Endothelial cell (in vitro differentiated cells): ENCODE measurements around the gene PRPF19. TPM values are rescaled to one million over a fixed set of nuclear protein-coding genes. Genes with fewer than 3 reads are reported as not detected.

Source experiments
- DNase-seq: peaks from one replicate; pipeline ENCODE4 v3.0.0; 2021; ENCODE audit warnings: low spot score
- H3K27ac Mint-ChIP-seq: one replicate; pipeline ENCODE4 v1.8.0; 2021; ENCODE audit warnings: mixed read lengths, inconsistent platforms; ENCODE audit not compliant: unreplicated experiment
- H3K27me3 Mint-ChIP-seq: one replicate; pipeline ENCODE4 v1.8.0; 2021; ENCODE audit warnings: mild to moderate bottlenecking, moderate library complexity, mixed read lengths, inconsistent platforms; ENCODE audit not compliant: unreplicated experiment
- H3K36me3 Mint-ChIP-seq: one replicate; pipeline ENCODE4 v1.8.0; 2021; ENCODE audit warnings: mild to moderate bottlenecking, low read depth, mixed read lengths, inconsistent platforms; ENCODE audit not compliant: unreplicated experiment
- H3K4me1 Mint-ChIP-seq: one replicate; pipeline ENCODE4 v1.8.0; 2021; ENCODE audit warnings: mild to moderate bottlenecking, mixed read lengths, inconsistent platforms; ENCODE audit not compliant: unreplicated experiment
- H3K4me3 Mint-ChIP-seq: one replicate; pipeline ENCODE4 v1.8.0; 2021; ENCODE audit warnings: mild to moderate bottlenecking, mixed read lengths, inconsistent platforms; ENCODE audit not compliant: unreplicated experiment
- H3K9me3 Mint-ChIP-seq: one replicate; pipeline ENCODE4 v1.8.0; 2021; ENCODE audit warnings: mixed read lengths, inconsistent platforms; ENCODE audit not compliant: unreplicated experiment
- total RNA-seq: library from RNA; stranded (reverse); fragmentation: NEBNext Ultra II Directional; extraction: Animal tissue kit (Norgen Biotek cat#: 25700); gene quantifications from one replicate; pipeline ENCODE4 v1.2.1, GENCODE V29; 2021; ENCODE audit not compliant: unreplicated experiment
- TF ChIP-seq, protein P1 (sequence below): fragments of 200-600 bp; sonication (generic); IDR thresholded peaks from one replicate; pipeline ENCODE4 v1.5.0; 2021; ENCODE audit warnings: antibody characterized with exemption; ENCODE audit not compliant: unreplicated experiment

The PRPF19 gene
- total RNA-seq, 1 donor from 2014 or later: 163 TPM

- H3K36me3 Mint-ChIP-seq: peaks cover 35% of the 10 kb centered on the region
- H3K4me1 Mint-ChIP-seq: no peaks in the 10 kb centered on the region
- H3K27ac Mint-ChIP-seq: no peak overlapping the region
- H3K27me3 Mint-ChIP-seq: peaks cover 8% of the 10 kb centered on the region
- no peaks in the 10 kb centered on the region for H3K9me3 Mint-ChIP-seq
- no peak for DNase-seq
- H3K4me3 Mint-ChIP-seq: no peak overlapping the region
- TF ChIP-seq, protein P1, sequence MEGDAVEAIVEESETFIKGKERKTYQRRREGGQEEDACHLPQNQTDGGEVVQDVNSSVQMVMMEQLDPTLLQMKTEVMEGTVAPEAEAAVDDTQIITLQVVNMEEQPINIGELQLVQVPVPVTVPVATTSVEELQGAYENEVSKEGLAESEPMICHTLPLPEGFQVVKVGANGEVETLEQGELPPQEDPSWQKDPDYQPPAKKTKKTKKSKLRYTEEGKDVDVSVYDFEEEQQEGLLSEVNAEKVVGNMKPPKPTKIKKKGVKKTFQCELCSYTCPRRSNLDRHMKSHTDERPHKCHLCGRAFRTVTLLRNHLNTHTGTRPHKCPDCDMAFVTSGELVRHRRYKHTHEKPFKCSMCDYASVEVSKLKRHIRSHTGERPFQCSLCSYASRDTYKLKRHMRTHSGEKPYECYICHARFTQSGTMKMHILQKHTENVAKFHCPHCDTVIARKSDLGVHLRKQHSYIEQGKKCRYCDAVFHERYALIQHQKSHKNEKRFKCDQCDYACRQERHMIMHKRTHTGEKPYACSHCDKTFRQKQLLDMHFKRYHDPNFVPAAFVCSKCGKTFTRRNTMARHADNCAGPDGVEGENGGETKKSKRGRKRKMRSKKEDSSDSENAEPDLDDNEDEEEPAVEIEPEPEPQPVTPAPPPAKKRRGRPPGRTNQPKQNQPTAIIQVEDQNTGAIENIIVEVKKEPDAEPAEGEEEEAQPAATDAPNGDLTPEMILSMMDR: no peak
These were observed 25.5 kb upstream of the PRPF19 start for GRCh38 chr11:60931917-60932316.

GRCh38 chr11:60930394-60930793, 24.0 kb upstream of the PRPF19 start:
- no peak for DNase-seq
- peaks cover 37% of the 10 kb centered on the region for H3K36me3 Mint-ChIP-seq
- peaks cover 11% of the 10 kb centered on the region for H3K4me1 Mint-ChIP-seq
- no peaks in the 10 kb centered on the region for H3K9me3 Mint-ChIP-seq
- H3K27ac Mint-ChIP-seq: no peak overlapping the region
- no peak overlapping the region for H3K4me3 Mint-ChIP-seq
- H3K27me3 Mint-ChIP-seq: peaks cover 7% of the 10 kb centered on the region
- TF ChIP-seq, protein P1: no peak

GRCh38 chr11:60929764-60930163, 23.4 kb upstream of the PRPF19 start:
- H3K4me3 Mint-ChIP-seq: peak overlapping the region; percentile 62
- H3K27ac Mint-ChIP-seq: no peak overlapping the region
- DNase-seq: no peak
- peaks cover 6% of the 10 kb centered on the region for H3K27me3 Mint-ChIP-seq
- H3K4me1 Mint-ChIP-seq: peaks cover 14% of the 10 kb centered on the region
- peaks cover 36% of the 10 kb centered on the region for H3K36me3 Mint-ChIP-seq
- TF ChIP-seq, protein P1: no peak
- no peaks in the 10 kb centered on the region for H3K9me3 Mint-ChIP-seq

DNA sequence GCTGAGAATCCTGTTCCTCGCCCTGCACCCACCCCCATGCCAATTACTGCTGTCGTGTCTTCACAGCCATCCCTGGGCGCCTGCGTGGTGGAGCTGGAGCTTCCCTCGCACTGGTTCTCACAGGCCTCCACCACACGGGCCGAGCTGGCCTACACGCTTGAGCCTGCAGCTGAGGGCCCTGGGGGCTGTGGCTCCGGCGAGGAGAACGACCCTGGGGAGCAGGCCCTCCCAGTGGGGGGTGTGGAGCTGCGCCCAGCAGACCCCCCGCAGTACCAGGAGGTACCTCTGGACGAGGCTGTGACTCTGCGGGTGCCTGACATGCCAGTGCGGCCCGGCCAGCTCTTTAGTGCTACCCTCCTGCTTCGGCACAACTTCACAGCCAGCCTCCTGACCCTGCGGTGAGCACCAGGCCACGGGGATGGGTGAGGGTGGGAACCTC, 22.2 kb upstream of the PRPF19 start:
- Mint-ChIP-seq H3K27me3 (peaks cover 6% of the 10 kb centered on the region), H3K36me3 (peaks cover 32% of the 10 kb centered on the region), H3K4me1 (peaks cover 14% of the 10 kb centered on the region), H3K4me3 (no peak overlapping the region), H3K9me3 (no peaks in the 10 kb centered on the region), H3K27ac (no peak overlapping the region)
- no peak for DNase-seq
- TF ChIP-seq, protein P1: no peak

DNA sequence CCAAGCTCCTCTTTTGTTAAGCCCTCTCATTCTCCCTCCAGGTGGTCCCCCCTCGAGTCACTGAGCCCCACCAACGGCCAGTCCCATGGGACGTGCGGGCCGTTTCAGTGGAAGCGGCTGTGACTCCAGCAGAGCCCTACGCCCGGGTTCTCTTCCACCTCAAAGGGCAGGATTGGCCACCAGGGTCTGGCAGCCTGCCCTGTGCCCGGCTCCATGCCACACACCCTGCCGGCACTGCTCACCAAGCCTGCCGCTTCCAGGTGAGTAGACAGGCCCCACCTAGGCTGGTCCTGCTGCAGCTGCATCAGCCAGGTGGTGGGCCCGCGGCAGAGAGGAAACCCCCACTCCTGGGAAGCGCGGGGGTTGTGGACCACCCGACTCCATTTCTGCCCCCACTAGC, 21.2 kb upstream of the PRPF19 start:
- no peak overlapping the region for H3K4me3 Mint-ChIP-seq
- H3K27ac Mint-ChIP-seq: no peak overlapping the region
- TF ChIP-seq, protein P1: no peak
- DNase-seq: no peak
- peaks cover 39% of the 10 kb centered on the region for H3K36me3 Mint-ChIP-seq
- H3K4me1 Mint-ChIP-seq: peaks cover 17% of the 10 kb centered on the region
- H3K27me3 Mint-ChIP-seq: peaks cover 9% of the 10 kb centered on the region
- no peaks in the 10 kb centered on the region for H3K9me3 Mint-ChIP-seq
